EH (cell line): Measurements from ENCODE around the gene PDE9A.
A peak's percentile ranks its signal among the peaks of the same experiment; 100 is the strongest.

Experiments
- DNase-seq: peaks from one replicate; pipeline ENCODE4 v3.0.0-alpha.2; 2015; ENCODE audit warnings: low read depth

PDE9A gene

DNA sequence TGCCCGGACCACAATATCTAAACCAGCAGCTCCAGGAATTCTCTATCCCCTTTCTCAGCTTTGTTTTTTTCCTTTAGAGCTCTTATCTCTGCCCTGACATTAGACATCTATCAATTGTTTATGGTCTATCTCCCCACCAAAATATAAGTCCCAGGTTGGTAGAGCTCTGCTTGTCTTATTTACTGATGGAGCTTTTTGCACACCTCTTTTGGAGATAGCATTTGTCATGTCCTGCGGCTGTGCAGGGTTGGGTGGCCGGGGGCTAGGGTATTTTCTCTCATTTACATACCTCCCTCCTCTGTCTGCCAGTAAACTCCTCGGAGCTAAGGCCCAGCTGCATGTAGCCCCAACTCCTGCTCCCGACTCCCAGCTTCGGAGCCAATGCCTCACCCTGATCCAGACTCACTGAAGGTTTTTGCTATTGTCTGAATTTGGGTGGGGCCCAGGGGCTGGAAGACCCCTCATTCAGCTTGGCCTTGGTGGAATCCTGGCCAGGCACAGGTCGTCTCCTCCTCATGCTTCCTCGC is 11.1 kb upstream of the PDE9A start:
- no peak for DNase-seq

DNA sequence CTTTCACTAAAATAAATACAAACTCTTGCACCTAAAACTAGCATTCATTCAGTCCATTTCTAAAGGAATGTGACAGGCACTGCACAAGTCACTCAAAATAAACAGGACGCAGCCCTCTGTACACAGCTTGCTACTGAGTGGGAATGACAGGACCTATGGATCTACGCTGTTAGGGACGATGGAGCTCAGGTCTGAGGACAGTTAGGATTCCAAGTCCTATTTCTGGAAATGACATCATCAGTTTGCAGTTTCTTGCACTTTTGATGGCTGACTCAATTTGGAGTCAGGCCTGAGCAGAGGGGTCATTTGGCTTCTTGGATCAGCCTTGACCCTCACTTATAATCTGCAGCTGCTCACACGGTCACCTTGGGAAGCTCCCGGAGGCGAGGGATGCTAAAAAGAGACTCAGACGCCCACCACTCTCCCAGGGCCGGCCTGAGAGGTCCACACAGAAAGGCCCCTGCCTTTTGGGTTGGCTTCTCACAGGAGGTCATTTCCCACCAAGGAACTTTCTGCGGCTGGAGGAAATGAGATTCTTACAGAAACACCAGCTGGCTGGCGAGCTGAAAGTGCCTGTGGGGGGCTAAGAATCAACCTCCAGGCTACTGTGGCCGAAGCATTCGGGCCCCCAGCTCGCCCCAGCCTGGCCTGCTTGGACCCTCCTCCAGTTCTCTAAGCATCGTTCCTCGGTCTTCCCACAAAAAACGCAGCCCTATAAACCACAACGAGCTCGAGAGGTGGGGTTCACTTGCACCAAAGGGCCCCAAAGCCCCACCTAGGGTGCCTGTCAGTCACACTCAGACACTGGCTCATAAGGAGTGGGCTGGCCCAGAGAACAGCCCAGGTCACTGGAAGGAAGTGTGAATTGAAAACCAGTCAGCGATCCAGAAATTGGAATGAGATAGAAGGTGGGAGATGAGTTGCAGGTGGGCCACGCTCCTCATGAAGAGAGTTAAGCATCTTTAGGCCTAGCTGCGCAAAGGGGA is 8.9 kb upstream of the PDE9A start:
- DNase-seq, result peak; percentile 10

- DNase-seq, result no peak
Observed at GRCh38 chr21:42645211-42646075, 8.0 kb upstream of the PDE9A start.

- no peak for DNase-seq
Observed at GRCh38 chr21:42646076-42646825, 7.2 kb upstream of the PDE9A start.

DNA sequence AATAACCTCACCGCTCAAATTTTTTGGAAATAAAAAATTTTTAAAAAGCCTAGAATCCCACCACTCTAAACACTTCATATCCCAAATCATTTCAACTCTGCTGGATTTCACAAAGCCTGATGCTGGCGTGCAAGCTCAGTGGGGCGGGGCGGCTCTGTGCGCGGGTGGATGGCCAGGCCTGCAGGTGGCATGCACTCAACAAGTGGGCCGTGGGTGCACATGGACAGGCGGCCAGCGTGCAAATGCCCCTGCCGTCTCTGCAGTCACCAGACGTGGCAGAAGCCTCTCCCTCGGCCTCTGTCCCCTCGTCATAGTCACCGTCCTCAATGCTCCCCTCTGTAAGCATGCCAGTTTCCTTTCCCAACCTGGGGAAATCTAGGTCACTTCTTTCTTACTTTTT is 6.6 kb upstream of the PDE9A start:
- no peak for DNase-seq

DNA sequence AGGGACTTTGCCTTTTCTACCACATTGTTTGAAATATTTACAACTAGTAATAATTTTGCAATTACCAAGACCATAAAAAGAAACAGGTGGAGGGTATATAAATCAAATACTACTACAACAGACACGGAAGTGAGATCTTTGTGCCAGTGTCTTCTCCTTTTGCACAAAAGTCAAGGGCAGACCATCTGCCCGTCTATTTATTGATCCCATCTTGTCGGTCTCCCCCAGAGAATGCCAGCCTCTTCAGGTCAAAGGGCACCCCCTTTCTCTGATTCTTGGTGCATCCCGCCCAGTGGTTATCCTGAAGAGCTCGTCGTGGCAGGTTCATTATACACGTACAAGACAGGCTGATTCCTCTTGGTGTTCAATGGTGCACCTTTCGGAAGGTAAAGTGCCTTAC is 4.8 kb upstream of the PDE9A start:
- DNase-seq, result no peak

DNA sequence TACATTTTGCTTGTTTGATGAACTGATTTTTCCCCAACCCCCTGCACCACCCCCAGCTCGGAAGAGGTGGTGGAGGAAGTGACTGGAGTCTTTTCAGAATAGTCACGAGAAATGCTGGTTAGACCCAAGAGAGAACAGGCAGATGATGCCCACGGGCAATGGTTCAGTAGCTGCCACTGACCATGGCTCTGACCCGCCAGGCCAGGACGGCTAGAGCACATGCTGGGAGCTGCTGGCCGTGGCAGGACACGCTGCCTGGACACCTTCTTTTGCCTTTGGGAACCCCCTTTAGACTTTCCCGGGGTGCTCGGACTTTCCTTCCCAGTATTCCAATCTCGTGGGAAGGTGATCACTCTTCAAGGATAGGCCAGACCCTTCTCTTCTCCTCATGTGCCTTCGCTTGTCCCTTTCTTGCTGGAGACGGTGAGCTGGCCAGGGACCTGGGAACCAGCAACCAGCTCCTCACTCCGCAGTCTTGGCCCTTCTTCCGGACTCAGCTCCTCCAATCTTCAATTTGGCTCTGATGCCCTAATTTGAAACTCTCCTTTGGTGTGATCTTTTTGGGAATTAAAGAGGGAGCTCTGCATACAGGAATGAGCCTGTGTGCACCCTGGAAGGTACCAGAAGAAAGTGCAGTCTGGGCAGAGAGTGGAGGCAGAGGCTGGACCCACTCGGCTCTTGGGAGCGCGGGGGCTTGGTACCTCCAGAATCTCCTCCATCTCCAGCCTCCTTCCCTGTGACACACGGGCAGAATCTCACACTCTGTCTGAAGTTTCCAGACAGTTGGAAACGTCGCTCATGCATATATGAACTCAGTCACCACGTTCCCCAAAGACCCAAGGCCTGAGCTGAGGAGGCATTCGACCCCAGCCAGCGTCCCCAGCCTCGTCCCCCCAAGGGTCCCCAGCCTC is 4.0 kb upstream of the PDE9A start:
- no peak for DNase-seq

GRCh38 chr21:42650033-42650370 is 3.4 kb upstream of the PDE9A start:
- no peak for DNase-seq

GRCh38 chr21:42650441-42651421 is 2.7 kb upstream of the PDE9A start:
- no peak for DNase-seq

- DNase-seq, result no peak
Observed at GRCh38 chr21:42651515-42652401, 1.7 kb upstream of the PDE9A start.

DNA sequence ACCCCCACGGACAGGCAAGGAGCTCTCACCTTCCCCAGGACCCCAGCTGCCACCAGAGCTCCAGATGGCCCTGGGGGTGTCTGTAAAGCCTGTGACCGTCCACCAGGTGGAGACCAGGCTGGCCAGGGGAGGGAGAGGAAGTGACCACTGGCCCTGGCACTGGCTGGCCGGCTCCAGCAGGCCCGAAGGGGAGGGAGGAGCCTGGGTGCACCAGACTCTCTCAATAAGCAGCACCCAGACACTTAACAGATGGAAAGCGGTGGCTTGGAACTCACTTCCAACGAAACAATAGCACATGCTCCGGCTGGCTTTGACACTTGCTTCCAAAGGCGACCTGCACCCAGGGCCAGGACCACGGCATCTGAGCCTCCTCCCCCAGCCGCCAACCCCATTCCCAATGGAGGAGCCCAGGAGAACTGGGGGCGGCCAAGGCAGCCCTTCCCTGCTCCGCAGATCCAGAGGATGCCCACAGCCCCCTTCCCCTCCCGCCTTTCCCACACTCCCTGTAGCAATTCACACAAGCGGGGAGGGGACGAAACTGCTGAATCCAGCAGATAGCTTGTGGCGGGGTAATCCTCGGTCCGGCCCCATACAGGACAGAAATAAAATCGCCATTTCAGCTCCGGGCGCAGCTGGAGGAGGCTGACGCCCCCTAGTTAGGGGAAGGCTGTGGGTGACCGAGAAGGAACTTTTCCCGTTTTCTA is 742 bp upstream of the PDE9A start:
- peak; percentile 40 for DNase-seq

- DNase-seq, result no peak
Observed at GRCh38 chr21:42654179-42654912, 925 bp downstream of the PDE9A start.

- DNase-seq, result no peak
Observed at GRCh38 chr21:42654913-42655795, 1.7 kb downstream of the PDE9A start.

- no peak for DNase-seq
Observed at GRCh38 chr21:42655796-42656770, 2.7 kb downstream of the PDE9A start.

- DNase-seq, result no peak
Observed at GRCh38 chr21:42656872-42657271, 3.5 kb downstream of the PDE9A start.
